GM18517 (cell line): ENCODE data around the gene FBXW7.

ENCODE experiments used
- ATAC-seq: cut with Tn5 transposase; IDR thresholded peaks from one replicate; pipeline ENCODE4 v1.9.1; 2021; ENCODE audit warnings: mild to moderate bottlenecking, moderate library complexity; ENCODE audit not compliant: unreplicated experiment

FBXW7 gene

GRCh38 chr4:152296386-152296785 lies 239.5 kb downstream of the FBXW7 start:
- no peak for ATAC-seq

- ATAC-seq: no peak
These were observed 241.1 kb downstream of the FBXW7 start for GRCh38 chr4:152294765-152295164.

GRCh38 chr4:152294331-152294730 lies 241.6 kb downstream of the FBXW7 start:
- ATAC-seq: no peak

GRCh38 chr4:152293527-152293926 lies 242.4 kb downstream of the FBXW7 start:
- ATAC-seq: no peak

- no peak for ATAC-seq
These were observed 245.4 kb downstream of the FBXW7 start for GRCh38 chr4:152290366-152290921.

- no peak for ATAC-seq
These were observed 246.0 kb downstream of the FBXW7 start for GRCh38 chr4:152289941-152290340.

- ATAC-seq: no peak
These were observed 246.4 kb downstream of the FBXW7 start for GRCh38 chr4:152289541-152289940.

- ATAC-seq: no peak
These were observed 252.0 kb downstream of the FBXW7 start for GRCh38 chr4:152283801-152284470.

- ATAC-seq: no peak
These were observed 254.1 kb downstream of the FBXW7 start for GRCh38 chr4:152281822-152282221.

GRCh38 chr4:152281211-152281610 lies 254.7 kb downstream of the FBXW7 start:
- ATAC-seq: no peak

- no peak for ATAC-seq
These were observed 256.7 kb downstream of the FBXW7 start for GRCh38 chr4:152279234-152279566.

GRCh38 chr4:152278505-152279233 lies 257.2 kb downstream of the FBXW7 start:
- peak; percentile 86 for ATAC-seq

GRCh38 chr4:152278172-152278504 lies 257.8 kb downstream of the FBXW7 start:
- peak; percentile 35 for ATAC-seq

GRCh38 chr4:152277333-152277732 lies 258.6 kb downstream of the FBXW7 start:
- ATAC-seq: no peak

GRCh38 chr4:152273343-152273742 lies 262.5 kb downstream of the FBXW7 start:
- no peak for ATAC-seq
